ENCODE measurements around the gene BAHCC1. TPM values are rescaled to one million over a fixed set of nuclear protein-coding genes. Genes with fewer than 3 reads are reported as not detected.

BAHCC1 gene
- total and polyA plus RNA-seq, 10 of the 15 experiments (the other 5 are each of a cell fraction or from before 2014, with no cell fraction given): 0.03 to 0.14 (median 0.11) TPM; not detected in 6

GRCh38 chr17:81456798-81457197, 61.5 kb downstream of the BAHCC1 start:
- no peak for TF ChIP-seq ZNF384 (IDR thresholded peaks at IDR 0.05; ENCODE audit: borderline replicate concordance, low read depth, low read length)
- no peak for TF ChIP-seq KAT2A (conservative IDR thresholded peaks at IDR 0.05; ENCODE audit: control insufficient read depth, low read depth, low read length)
- no peak for TF ChIP-seq ZBTB33 (IDR thresholded peaks at IDR 0.05)
- no peak for TF ChIP-seq BCLAF1 (IDR thresholded peaks at IDR 0.05)
- in situ Hi-C loops (cut with MboI): no loop called here
- H3K4me1 ChIP-seq (ENCODE audit: control insufficient read depth, insufficient read depth, low read length): peaks cover 6% of the 10 kb centered on the region
- H2AFZ ChIP-seq (ENCODE audit: control insufficient read depth, low read depth, low read length): no peak overlapping the region
- no peaks in the 10 kb centered on the region for H3K9me3 ChIP-seq (replicated peaks; ENCODE audit: control insufficient read depth, insufficient read depth, low read length)
- H3K27me3 ChIP-seq (replicated peaks in 1 of 2; ENCODE audit: control insufficient read depth in 2 of 2, insufficient read depth in 2 of 2, low read length in 1 of 2): no peaks in the 10 kb centered on the region; a peak in 2 of 4 replicates
- no peaks in the 10 kb centered on the region for H3K36me3 ChIP-seq (ENCODE audit: control insufficient read depth in 2 of 2, insufficient read depth in 2 of 2, low read length in 1 of 2)
- H3K4me2 ChIP-seq (ENCODE audit: control insufficient read depth, insufficient read depth): no peak overlapping the region
- H3K79me2 ChIP-seq (ENCODE audit: control insufficient read depth, insufficient read depth, low read length): no peaks in the 10 kb centered on the region
- FAIRE-seq (no peak), ATAC-seq (no peak), DNase-seq (ENCODE audit: low read depth, low spot score) (no peak)
- no peak overlapping the region for H3K9ac ChIP-seq (ENCODE audit: control insufficient read depth, insufficient read depth, low read length)
- ChIA-PET SMC1A (ENCODE audit: uncharacterized antibody, unreplicated experiment) (no interaction called here), RAD21 (ENCODE audit: unreplicated experiment) (no interaction called here), CTCF (no interaction called here), POLR2A (no interaction called here)
- no peaks in the 10 kb centered on the region for H4K20me1 ChIP-seq (ENCODE audit: control insufficient read depth, insufficient read depth)
- intact Hi-C loops (cut with micrococcal nuclease; ENCODE audit: unreplicated experiment): no loop called here
- H3K27ac ChIP-seq (ENCODE audit: control insufficient read depth, insufficient read depth): no peak overlapping the region
- H3K4me3 ChIP-seq: no peak overlapping the region
- 25% methylated on average over 6 of the region's 7 CpGs for WGBS (ENCODE audit: insufficient coverage, insufficient replicate concordance, low lambda C conversion rate, missing lambda C conversion rate)
- BruUV-seq (replicated peaks): no TSS peak
